Measurements from ENCODE around the gene SVEP1. TPM values are rescaled to one million over a fixed set of nuclear protein-coding genes. Genes with fewer than 3 reads are reported as not detected.

The SVEP1 gene
- total RNA-seq, 2 experiments from 2014 or later = not detected

GRCh38 chr9:110463499-110463898, 116.0 kb downstream of the SVEP1 start:
- ChIA-PET CTCF (ENCODE audit: unreplicated experiment) (no interaction called here), POLR2A (no interaction called here)
- no peaks in the 10 kb centered on the region for H3K36me3 ChIP-seq (ENCODE audit: insufficient read depth, low read length)
- H2AFZ ChIP-seq (ENCODE audit: low read length) = no peak overlapping the region
- no peak overlapping the region for H3K4me2 ChIP-seq (ENCODE audit: low read length)
- no peak overlapping the region for H3K27ac ChIP-seq (ENCODE audit: low read depth, low read length, poor library complexity, severe bottlenecking)
- H3K9me2 ChIP-seq (ENCODE audit: insufficient read depth, low read length) = no peaks in the 10 kb centered on the region
- H3K4me3 ChIP-seq (ENCODE audit: low read depth, low read length, poor library complexity, severe bottlenecking) = no peak overlapping the region
- TF ChIP-seq EZH2phosphoT487 (IDR thresholded peaks at IDR 0.05; ENCODE audit: borderline replicate concordance, low read depth, low read length) = no peak
- TF ChIP-seq, protein P1, sequence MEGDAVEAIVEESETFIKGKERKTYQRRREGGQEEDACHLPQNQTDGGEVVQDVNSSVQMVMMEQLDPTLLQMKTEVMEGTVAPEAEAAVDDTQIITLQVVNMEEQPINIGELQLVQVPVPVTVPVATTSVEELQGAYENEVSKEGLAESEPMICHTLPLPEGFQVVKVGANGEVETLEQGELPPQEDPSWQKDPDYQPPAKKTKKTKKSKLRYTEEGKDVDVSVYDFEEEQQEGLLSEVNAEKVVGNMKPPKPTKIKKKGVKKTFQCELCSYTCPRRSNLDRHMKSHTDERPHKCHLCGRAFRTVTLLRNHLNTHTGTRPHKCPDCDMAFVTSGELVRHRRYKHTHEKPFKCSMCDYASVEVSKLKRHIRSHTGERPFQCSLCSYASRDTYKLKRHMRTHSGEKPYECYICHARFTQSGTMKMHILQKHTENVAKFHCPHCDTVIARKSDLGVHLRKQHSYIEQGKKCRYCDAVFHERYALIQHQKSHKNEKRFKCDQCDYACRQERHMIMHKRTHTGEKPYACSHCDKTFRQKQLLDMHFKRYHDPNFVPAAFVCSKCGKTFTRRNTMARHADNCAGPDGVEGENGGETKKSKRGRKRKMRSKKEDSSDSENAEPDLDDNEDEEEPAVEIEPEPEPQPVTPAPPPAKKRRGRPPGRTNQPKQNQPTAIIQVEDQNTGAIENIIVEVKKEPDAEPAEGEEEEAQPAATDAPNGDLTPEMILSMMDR (conservative IDR thresholded peaks at IDR 0.05; ENCODE audit: low read length) = no peak
- no peaks in the 10 kb centered on the region for H3K9me3 ChIP-seq (ENCODE audit: low read length)
- no peaks in the 10 kb centered on the region for H3K79me2 ChIP-seq (ENCODE audit: insufficient read depth, low read depth, low read length)
- intact Hi-C loops (cut with micrococcal nuclease; ENCODE audit: unreplicated experiment) = no loop called here
- H4K20me1 ChIP-seq (ENCODE audit: insufficient read depth, low read length) = no peaks in the 10 kb centered on the region
- H3K4me1 ChIP-seq (ENCODE audit: insufficient read depth, low read length, poor library complexity, severe bottlenecking) = no peaks in the 10 kb centered on the region
- no peak for DNase-seq (ENCODE audit: low spot score)
- BruUV-seq (replicated peaks) = no TSS peak

DNA sequence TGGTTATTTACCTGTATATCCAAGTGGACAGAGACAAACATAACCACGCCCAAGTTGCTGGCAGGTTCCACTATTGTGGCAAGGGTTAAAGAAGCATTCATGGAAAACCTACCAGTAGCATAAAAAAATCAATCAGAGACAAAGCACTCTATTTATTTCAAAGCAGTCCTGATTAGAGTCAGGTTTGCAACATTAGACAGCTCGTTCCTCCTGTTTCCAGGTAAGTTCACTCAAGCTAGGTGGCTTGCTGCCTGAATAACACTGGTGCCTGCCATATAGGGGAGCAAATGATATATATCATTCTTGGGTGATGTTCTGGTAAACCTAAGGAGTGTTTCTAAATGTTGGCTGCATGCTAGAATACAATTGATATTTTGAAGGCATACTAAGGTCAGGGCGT, 122.3 kb downstream of the SVEP1 start:
- CTCF ChIA-PET (ENCODE audit: unreplicated experiment) = no interaction called here

DNA sequence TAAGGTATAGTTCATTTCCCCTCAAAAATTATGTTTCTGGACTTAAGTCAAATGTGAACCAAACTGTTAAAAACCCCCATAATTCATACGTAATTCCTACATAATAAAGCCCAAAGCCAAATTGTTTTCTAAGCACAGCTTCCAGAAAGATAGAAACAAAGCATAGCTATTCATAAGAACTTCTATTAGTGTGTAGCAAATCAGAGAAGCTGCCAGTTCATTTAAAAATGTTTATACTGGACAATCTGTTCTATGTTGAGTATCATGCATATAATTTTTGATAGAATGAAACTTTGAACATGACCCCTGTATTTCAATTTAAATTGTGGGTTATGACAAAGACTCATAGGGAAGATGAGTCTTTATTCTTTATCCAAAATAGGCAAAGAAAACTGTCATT, 122.9 kb downstream of the SVEP1 start:
- Histone ChIP-seq H3K4me1 (ENCODE audit: insufficient read depth, low read length, poor library complexity, severe bottlenecking) (no peaks in the 10 kb centered on the region), H3K4me3 (ENCODE audit: low read depth, low read length, poor library complexity, severe bottlenecking) (no peak overlapping the region), H3K9me3 (ENCODE audit: low read length) (no peaks in the 10 kb centered on the region), H3K79me2 (ENCODE audit: insufficient read depth, low read depth, low read length) (no peaks in the 10 kb centered on the region), H3K4me2 (ENCODE audit: low read length) (no peak overlapping the region), H4K20me1 (ENCODE audit: insufficient read depth, low read length) (no peaks in the 10 kb centered on the region), H2AFZ (ENCODE audit: low read length) (no peak overlapping the region), H3K27ac (ENCODE audit: low read depth, low read length, poor library complexity, severe bottlenecking) (no peak overlapping the region), H3K36me3 (ENCODE audit: insufficient read depth, low read length) (no peaks in the 10 kb centered on the region), H3K9me2 (ENCODE audit: insufficient read depth, low read length) (no peaks in the 10 kb centered on the region)
- ChIA-PET POLR2A (no interaction called here), CTCF (ENCODE audit: unreplicated experiment) (no interaction called here)
- no TSS peak for BruUV-seq (replicated peaks)
- no peak for TF ChIP-seq EZH2phosphoT487 (IDR thresholded peaks at IDR 0.05; ENCODE audit: borderline replicate concordance, low read depth, low read length)
- TF ChIP-seq, protein P1 (conservative IDR thresholded peaks at IDR 0.05; ENCODE audit: low read length) = no peak
- intact Hi-C loops (cut with micrococcal nuclease; ENCODE audit: unreplicated experiment) = loop anchor here (10.0 kb wide), 1 partner anchor 838 kb away; no protein-coding TSS in a partner anchor
- DNase-seq (ENCODE audit: low spot score) = no peak

More for the DNA sequence above, 122.3 kb downstream of the SVEP1 start:
- TF ChIP-seq, protein P1 (conservative IDR thresholded peaks at IDR 0.05; ENCODE audit: low read length) = no peak
- no peak for TF ChIP-seq EZH2phosphoT487 (IDR thresholded peaks at IDR 0.05; ENCODE audit: borderline replicate concordance, low read depth, low read length)
- H4K20me1 ChIP-seq (ENCODE audit: insufficient read depth, low read length) = no peaks in the 10 kb centered on the region
- no peaks in the 10 kb centered on the region for H3K4me1 ChIP-seq (ENCODE audit: insufficient read depth, low read length, poor library complexity, severe bottlenecking)
- POLR2A ChIA-PET = no interaction called here
- no peak overlapping the region for H3K27ac ChIP-seq (ENCODE audit: low read depth, low read length, poor library complexity, severe bottlenecking)
- no peak overlapping the region for H3K4me3 ChIP-seq (ENCODE audit: low read depth, low read length, poor library complexity, severe bottlenecking)
- DNase-seq (ENCODE audit: low spot score) = no peak
- BruUV-seq (replicated peaks) = no TSS peak
- no peaks in the 10 kb centered on the region for H3K9me2 ChIP-seq (ENCODE audit: insufficient read depth, low read length)
- no peak overlapping the region for H3K4me2 ChIP-seq (ENCODE audit: low read length)
- H3K36me3 ChIP-seq (ENCODE audit: insufficient read depth, low read length) = no peaks in the 10 kb centered on the region
- no peaks in the 10 kb centered on the region for H3K79me2 ChIP-seq (ENCODE audit: insufficient read depth, low read depth, low read length)
- no peaks in the 10 kb centered on the region for H3K9me3 ChIP-seq (ENCODE audit: low read length)
- intact Hi-C loops (cut with micrococcal nuclease; ENCODE audit: unreplicated experiment) = loop anchor here (10.0 kb wide), 1 partner anchor 838 kb away; no protein-coding TSS in a partner anchor
- H2AFZ ChIP-seq (ENCODE audit: low read length) = no peak overlapping the region
